GM18507 (cell line): Measurements from ENCODE around the gene MAP3K4.
A peak's percentile ranks its signal among the peaks of the same experiment; 100 is the strongest.

Experiments used
- DNase-seq: peaks from one replicate; pipeline ENCODE4 v3.0.0; 2011; ENCODE audit warnings: low read depth; ENCODE audit not compliant: insufficient read length; ENCODE audit errors: extremely low spot score
- FAIRE-seq: peaks from 2 replicates; lab custom pipeline; 2011; peaks lifted over from hg19 to GRCh38; lab: Jason Lieb, UNC

The MAP3K4 gene

DNA sequence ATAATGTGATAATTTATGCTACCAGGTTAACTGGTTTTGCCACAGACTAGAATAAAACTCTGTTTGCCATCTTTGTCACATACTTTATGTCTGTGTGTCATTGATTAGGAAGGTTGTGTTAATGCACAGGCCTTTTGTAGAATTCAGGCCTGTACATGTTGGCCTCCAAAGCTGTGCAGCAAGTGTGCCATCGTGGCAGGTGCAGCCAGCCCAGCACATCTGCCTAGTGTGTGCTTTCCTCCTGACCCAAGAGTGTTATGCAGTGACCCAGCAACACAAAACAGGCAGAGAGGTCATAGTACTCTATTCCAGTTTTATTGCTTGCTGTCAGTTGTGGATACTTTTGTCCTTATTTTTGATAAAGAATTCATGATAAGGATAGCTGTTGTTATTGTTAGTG, 3.7 kb downstream of the MAP3K4 start:
- no peak for FAIRE-seq
- no peak for DNase-seq

DNA sequence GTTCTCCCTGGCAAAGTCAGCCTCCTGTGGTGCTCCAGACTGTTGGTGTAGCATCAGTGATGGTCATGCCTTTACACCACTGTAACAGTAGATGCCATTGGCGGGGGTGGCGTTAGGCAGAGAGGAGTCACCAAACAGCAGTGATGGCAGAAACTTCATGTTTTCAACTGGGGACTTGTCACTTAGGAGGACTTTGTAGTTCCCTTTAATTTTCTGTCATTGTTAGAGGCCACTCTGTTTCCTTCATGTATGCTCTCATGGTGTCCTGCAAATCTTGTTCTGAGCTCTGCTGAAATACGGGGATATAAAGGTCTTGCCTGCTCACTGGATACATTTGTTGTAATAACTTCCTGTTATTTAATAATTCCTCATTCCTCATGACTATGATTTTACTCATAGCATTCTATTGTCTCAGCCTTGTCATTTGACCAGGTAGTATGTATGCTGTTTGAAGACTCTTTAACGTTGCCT, 4.6 kb downstream of the MAP3K4 start:
- FAIRE-seq = no peak
- DNase-seq = no peak

GRCh38 chr6:160998217-160998616, 6.6 kb downstream of the MAP3K4 start:
- DNase-seq (no peak), FAIRE-seq (no peak)

DNA sequence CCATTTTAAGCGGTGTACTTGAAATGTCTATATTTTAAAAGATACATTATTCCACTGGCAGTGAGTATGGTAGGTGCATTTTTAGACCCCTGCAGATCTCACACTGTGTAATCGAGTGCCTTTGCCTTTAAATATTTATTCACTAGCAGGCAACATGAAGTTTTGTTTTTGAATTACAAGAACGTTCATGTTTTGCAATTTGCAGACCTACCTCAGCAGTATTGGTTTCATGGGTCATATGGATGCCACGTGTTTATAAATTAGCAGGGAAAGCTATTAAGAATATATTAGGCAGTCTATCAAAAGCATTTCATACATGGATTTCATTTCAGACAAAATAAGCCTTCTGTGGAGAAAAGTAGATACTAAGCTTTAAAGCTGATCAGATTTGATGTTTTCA, 7.2 kb downstream of the MAP3K4 start:
- DNase-seq (no peak), FAIRE-seq (no peak)

DNA sequence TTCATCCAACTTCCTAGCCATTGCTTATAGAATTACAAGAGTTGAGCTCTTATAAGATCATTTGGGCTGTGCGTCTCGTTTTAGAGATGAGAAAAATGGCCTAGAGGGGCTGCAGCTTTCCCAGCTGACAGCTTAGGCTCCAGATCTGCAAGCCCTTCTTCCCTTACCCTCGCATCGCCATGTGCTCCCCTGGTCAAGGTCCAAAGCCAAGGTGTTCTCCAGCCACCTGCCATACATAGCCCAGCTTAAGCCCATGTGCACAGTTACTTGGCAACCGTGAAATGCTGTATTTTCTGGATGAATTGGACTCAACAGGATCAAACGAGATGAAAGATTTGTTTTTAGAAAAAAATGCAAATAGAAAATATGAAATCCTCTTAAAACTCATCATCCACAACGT, 7.9 kb downstream of the MAP3K4 start:
- no peak for DNase-seq
- no peak for FAIRE-seq

GRCh38 chr6:161000632-161001031, 9.1 kb downstream of the MAP3K4 start:
- FAIRE-seq (no peak), DNase-seq (no peak)

- no peak for DNase-seq
- no peak for FAIRE-seq
Observed at GRCh38 chr6:161001421-161001820, 9.9 kb downstream of the MAP3K4 start.

DNA sequence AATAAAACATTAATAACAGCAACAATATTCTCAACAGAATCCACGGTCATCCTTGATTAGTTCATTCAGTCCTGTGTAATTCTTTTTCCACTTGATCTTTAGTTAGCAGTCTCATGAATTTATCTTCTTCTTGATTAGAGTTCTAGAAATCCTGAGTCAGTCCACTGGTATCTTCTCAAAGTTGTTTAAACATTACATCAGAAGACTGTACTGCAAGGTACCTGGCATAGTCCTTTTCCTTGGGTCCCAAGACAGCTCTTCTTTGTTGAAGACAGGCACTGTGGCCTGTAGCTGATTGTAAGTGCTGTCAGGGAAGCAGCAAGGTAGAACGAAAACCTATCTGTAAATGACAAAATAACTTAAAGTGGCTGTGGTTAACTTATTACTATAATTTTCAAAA, 11.8 kb downstream of the MAP3K4 start:
- no peak for FAIRE-seq
- DNase-seq = no peak

- DNase-seq (no peak), FAIRE-seq (no peak)
Observed at GRCh38 chr6:161008245-161008644, 16.7 kb downstream of the MAP3K4 start.

- DNase-seq (no peak), FAIRE-seq (no peak)
Observed at GRCh38 chr6:161009991-161010390, 18.4 kb downstream of the MAP3K4 start.

DNA sequence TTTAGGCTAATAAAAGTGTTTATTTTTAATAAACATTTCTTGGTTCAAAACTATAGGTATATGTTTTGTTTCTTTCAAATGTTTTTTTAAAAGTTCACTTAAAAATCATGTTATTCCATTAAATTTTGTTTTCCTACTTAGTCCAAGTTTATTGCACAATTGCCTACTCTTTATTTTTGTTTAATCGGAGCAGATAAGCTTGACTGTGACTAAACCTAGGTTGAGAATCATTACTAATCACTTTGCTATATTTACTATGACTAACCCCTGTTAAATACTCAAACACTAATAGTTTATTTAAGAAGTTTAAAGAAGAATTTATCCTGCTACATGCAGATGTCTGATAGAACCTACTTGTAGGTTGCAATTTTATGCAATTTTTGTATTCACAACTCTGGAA, 18.8 kb downstream of the MAP3K4 start:
- FAIRE-seq (no peak), DNase-seq (no peak)

DNA sequence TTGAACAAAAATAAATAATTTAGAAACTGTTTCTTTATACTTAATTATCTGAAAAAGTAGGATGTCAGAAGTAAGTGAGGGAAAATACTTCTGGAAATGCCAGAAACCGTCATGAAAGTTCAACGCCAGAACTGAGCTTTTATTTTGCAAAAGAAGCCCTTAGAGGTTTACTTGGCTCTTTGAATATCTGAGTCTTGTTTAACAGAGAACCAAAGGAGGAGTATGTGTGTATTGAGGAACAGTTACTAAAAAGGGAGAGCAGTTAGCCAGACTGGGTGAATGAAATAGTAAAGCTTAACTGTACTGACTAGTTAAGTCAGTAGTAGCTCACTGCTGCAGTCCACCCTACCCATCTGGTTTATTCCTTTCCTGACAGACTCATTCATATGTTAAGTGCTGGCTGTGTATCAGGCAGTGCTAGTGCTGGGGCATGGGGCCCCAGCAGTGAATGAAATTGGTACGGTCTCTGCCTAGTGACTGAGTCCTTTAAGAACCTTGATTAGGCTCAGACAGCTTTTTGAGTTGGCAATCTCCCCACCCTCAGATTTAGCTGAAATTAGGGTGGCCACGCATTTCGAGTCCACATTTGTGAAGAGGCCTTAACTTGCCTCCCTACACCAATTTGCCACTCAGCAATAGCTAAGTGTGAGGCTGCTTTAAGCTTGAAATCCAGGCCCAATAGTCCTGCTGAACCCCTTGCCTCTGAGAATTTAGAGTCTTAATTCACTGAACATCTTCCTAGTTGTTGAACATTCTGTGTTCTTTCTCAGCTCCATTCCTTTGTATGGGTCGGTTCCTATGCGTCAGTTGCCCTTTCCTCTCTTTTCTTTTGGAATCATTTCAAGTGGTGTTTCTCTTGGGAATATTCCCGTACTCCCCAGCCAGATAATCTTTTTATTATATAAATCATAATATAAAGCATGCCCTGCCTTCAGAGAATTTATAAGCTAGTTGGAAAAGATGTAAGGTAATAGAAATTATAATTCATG, 20.2 kb downstream of the MAP3K4 start:
- FAIRE-seq = peak; percentile 56
- DNase-seq = no peak

DNA sequence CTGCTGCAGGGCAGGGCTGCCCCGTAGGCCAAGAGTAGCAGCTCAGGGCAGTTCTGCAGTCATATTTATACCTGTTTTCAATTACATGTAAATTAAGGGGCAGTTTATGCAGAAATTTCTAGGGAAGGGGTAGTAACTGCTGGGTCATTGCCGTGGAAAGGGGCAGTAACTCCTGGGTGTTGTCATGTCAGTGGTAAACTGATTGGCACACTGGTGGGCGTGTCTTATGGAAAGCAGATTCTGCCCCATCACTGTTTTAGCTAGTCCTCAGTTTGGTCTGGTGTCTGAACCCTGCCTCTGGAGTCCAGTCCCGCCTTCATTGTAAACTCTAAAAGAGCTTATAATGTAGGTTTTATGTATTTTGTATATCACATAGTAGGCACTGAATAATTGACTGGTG, 22.1 kb downstream of the MAP3K4 start:
- DNase-seq (no peak), FAIRE-seq (no peak)

DNA sequence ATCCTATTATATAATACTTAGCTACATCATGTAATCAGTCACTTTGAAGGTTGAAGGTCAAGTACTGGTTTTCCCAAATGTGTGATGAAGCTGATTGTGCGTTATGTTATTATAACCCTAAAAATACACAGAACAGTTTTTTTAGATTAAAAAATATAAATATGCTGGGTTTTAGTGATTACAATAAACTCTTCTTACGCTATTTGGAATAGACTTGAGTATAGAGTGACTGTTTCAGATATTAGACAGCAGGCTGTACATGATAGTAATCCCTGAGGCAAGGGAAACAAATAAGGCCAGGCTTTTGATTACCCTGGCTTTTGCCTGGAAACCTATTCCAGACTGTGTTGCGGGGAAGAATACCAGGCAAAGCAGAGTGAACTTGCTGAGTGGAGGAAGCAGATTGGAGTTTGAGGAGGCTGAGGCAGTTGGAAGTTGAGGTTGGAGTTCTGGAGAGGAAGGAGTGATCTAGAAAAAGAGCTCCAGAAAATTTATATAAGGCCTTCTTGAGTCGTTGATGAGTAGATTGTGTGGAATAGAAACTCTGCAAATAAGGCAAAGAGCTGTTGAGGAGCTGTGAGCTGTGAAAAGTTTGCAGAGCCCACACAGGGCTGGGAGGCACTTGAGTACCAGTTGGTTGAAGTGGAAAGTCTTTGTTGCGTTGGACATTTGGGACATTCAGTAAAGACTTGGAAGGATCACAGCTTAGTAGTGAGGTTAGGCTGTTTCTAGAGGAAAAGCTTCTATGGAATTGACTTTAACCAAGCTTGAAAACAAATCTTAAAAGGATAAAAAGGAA, 26.4 kb downstream of the MAP3K4 start:
- no peak for DNase-seq
- FAIRE-seq = no peak

DNA sequence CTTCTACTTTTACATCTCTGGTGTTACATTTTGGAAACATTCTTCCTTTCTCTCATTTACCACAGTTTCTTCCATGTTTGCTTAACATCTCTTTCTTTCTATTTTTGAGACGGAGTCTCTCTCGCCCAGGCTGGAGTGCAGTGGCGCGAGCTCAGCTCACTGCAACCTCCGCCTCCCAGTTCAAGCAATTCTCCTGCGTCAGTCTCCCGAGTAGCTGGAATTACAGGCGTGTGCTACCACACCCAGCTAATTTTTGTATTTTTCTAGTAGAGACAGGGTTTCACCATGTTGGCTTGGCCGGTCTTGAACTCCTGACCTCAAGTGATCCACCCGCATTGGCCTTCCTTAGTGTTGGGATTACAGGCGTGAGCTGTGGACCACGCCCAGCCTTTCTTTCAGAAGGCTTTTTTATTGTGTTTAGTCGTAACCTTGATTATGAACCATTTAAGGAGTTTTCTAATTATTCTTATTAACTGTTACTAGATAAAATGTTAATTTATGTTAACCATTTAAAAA, 27.8 kb downstream of the MAP3K4 start:
- DNase-seq (no peak), FAIRE-seq (no peak)

DNA sequence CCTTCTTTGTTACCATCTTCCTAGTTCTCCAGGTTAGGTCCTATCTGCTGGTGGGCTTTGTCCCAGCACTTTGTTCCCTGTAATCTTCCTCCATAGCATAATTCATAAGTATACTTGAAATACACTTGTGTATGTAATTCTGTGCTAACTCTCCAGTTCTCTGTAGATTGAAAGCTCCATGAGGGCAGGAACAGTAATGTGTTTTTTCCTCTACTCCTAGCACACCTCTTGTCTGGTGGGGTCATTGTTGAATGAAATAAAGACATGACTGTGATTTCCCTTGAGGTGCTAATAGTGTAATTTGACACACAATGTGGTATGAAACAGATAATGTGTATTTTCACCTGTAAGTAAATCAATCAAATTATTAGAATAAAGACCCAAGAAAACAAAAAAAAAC, 30.0 kb downstream of the MAP3K4 start:
- FAIRE-seq = no peak
- DNase-seq = no peak

- FAIRE-seq (no peak), DNase-seq (no peak)
Observed at GRCh38 chr6:161021998-161022743, 30.6 kb downstream of the MAP3K4 start.

- no peak for FAIRE-seq
- no peak for DNase-seq
Observed at GRCh38 chr6:161023316-161023715, 31.7 kb downstream of the MAP3K4 start.

GRCh38 chr6:161024364-161024920, 32.9 kb downstream of the MAP3K4 start:
- no peak for FAIRE-seq
- no peak for DNase-seq
